HG02981 (cell line): ENCODE results near the gene ZNF366.

Experiments used
- ATAC-seq: cut with Tn5 transposase; IDR thresholded peaks from one replicate; pipeline ENCODE4 v1.9.1; 2021; ENCODE audit warnings: mild to moderate bottlenecking, moderate library complexity; ENCODE audit not compliant: unreplicated experiment

The ZNF366 gene

GRCh38 chr5:72507231-72507906 is at the start of gene ZNF366:
Gene ZNF366 (minus strand): TSS chr5:72507410. CDS start chr5:72461496, 45,914 bp downstream.
- ATAC-seq, result no peak

DNA sequence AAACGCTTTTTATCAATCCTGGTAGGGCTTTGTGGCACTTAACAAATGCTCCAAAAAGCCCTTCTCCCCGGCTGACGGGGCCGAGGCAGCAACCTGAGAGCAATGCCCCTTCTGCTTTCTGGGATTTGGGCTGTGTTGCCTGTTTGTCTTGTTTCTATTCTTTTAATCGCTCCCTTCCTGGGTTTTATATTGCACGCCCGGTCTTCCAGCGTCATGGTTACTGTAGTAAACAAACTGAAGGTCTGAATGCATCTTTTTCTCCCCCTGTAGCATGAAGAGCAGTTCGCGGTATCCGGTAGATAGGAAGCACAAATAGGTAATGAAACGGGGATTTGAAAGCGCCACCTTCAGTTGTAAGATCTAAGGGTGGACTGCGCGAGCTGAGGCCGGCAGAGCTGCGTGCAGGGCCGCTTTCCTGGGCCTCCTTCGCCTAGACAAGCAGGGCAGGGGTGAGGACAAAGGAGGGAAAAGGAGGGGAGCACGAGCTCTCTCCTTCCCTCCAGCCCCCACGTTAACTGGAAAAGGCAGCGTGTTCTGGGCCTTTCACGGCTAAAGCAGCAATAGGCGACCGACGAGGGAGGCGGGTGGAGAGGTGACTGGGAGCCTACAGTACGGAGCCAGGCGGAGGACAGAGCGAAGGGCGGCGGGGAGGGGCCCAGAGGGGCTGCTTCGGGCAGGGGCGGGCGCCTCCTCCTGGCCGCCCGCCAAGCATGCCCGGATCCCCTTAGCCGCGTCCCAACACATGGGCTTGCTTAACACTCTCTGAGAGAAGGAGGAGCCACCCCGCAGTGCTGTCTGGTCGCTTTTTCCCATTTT is 49.3 kb upstream of the ZNF366 start:
- peak; percentile 70 for ATAC-seq

GRCh38 chr5:72555871-72556270 is 48.7 kb upstream of the ZNF366 start:
- no peak for ATAC-seq

DNA sequence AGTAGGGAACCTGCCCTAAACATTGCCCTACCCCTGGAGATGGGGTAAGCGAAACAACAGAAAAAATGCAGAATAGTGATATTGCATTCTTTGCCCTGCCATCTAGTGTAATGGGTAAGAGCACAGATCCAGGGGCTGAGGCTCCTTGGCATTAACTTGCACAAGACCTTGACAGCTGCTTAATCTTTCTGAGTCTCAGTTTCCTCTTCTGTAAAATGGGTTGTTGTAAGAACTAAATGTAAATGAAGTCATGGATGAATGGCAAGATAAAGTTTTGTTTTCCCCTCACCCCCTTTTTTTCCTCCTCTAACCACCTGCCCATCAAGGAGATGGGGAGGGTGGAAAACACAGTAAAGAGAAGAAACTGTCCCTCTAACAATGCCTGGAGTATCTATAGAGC is 47.7 kb upstream of the ZNF366 start:
- ATAC-seq, result no peak

- no peak for ATAC-seq
Measured at GRCh38 chr5:72552041-72552557, 44.9 kb upstream of the ZNF366 start.

DNA sequence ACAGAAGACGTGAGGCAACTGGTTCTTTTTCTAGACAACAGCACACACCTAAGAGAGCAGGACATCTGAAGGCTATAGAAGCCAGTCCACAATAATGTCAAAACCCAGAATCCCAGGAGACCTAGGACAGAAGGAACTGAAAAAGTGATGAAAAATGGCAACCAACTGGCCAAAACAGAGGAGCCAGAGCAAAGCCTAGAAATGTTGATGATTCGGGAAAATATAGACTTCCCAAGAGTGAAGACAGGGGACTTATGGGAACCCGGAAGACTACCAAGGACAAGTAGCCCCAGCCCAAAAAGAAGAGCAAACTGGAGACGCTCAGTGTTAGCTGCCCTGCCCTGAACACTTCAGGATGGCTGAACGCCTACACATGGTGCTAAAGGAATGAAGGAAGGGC is 43.4 kb upstream of the ZNF366 start:
- ATAC-seq, result no peak

- no peak for ATAC-seq
Measured at GRCh38 chr5:72543811-72544210, 36.6 kb upstream of the ZNF366 start.

GRCh38 chr5:72543365-72543764 is 36.2 kb upstream of the ZNF366 start:
- ATAC-seq, result no peak

GRCh38 chr5:72542695-72543094 is 35.5 kb upstream of the ZNF366 start:
- no peak for ATAC-seq

DNA sequence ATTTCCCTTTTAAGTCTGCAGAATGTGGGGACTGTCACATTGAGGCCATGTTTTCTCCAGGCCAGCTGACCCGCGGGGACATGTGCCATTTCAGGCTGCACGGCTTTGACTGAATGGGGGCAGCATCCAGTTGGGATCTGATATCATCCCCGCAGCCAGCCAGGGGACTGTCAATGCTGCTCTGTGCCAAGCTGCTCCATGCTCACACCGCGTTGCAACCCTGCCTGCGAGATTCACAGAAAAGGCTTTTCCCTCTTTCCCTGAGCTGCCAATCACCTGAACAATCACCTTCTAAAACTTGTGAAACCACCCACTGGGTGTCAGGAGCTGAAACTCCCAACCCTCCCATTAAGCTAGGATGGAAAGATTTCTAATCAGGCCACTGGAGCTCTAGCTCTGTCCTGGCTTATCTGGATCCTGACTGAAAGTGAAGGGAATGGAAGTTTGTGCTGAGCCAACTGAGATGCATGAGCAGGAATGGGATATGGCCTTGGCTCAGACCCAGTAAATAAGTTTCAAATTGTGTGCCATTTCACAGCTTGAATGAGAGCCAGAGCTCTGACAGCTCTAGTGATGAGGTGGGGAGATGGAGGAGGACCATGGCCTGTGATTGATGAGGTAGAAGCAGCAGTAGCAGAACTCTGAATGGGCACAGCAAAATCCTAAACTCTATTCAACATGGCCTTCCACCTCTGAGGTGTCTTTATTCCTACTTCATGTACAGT is 34.5 kb upstream of the ZNF366 start:
- ATAC-seq, result no peak

DNA sequence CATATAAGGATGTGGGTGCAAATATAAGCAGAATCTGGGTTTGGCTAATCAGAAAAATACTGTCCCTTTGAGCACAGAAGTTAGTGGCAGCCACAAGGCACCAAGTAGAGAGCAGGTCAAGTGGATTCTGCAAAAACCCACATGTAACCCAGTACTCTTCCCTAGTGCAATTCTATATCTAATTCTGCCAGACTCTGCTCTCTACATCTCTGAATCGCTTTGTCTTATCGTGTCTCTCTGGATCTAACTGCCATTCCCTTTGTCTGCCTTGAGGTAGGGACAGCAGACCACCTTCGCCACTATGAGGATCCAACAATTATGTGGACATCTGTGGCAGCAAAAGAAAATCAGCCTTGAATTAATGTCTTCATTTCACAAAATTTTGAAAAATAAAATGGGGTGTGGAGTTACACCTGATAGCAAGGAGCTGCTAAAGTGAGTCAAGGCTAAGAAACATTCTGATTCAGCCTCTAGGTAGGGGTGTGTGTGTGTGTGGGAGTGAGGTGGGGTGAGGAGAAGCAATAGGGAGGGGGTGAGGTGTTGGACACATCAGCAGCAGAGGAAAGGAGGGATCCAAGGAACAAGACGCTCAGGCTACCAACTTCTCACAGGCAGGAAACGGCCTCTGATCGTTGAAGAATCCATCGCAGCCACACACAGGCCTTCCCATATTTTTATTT is 33.7 kb upstream of the ZNF366 start:
- ATAC-seq, result no peak

GRCh38 chr5:72539726-72540125 is 32.5 kb upstream of the ZNF366 start:
- no peak for ATAC-seq

DNA sequence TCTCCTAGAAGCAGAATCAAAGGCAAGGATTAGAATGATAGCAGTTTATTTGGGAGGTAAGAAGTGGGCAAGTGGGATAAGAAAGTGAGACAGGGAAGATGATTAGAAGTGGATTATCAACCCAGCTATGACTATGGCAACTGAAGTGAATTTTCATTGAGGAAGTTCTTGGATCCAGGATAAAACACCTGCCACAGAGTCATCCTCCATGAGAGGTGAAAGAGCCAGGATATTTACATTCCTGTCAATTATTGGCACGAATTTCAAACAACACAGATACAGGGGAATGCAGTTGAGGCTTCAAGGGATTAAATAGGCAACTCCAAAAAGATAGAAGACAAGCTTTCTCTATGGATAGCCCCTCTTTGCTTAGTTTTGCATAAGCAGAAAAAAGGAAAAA is 31.8 kb upstream of the ZNF366 start:
- no peak for ATAC-seq

DNA sequence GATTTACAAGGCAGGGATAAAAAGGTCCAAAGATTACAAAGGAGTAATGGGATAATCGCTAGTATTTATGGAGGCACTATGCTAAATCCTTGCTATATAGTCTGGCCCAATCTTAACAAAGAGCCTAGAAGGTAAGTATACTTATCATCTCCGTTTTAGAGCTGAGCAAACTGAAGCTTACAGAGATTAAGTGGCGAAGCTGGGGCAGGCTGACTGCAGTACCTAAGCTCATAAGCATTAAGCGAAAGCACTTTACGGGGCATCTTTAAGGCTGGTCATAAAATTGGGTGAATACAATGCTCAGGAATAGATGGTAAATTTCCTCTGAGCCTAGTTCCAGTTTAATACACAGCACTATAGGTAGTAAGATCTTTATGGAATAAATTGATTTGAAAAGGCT is 30.0 kb upstream of the ZNF366 start:
- ATAC-seq, result no peak

GRCh38 chr5:72531496-72532190 is 24.4 kb upstream of the ZNF366 start:
- ATAC-seq, result no peak

DNA sequence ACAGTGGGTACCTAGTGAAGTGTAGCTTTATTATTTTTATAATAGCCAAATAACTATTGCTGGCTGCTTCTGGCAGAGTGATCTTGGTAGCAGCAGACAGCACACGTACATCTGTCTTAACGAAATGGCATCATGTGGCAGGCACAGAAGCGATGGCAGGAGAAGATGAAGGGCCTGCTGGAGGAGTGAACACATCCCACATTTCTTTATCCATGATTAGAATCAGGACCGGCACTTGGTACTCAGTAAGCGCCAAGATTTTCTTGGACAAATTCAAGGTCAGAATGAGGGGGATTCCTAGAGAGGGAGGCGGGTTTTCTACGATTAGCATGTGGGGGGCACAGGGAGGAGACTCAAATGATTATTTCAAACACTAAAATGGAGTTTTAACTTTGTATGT is 23.0 kb upstream of the ZNF366 start:
- ATAC-seq, result no peak

DNA sequence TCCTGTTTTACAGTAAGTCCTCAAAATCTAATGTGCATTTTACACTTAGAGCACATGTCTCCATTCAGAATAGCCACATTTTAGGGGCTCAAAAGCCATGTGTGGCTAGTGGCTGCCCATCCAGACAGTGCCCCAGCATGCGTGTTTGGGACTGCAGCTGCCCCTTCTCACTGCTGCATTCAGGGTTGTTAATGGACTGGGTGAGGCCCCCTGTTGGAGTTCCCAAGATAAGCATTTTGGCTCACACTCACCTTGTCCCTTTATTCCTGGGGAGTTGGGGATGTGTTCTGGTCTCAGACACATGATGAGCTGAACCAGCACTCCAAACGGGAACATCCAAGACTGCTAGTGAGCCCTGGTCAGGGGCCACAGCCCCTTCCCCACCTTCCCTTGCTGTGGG is 22.2 kb upstream of the ZNF366 start:
- no peak for ATAC-seq

DNA sequence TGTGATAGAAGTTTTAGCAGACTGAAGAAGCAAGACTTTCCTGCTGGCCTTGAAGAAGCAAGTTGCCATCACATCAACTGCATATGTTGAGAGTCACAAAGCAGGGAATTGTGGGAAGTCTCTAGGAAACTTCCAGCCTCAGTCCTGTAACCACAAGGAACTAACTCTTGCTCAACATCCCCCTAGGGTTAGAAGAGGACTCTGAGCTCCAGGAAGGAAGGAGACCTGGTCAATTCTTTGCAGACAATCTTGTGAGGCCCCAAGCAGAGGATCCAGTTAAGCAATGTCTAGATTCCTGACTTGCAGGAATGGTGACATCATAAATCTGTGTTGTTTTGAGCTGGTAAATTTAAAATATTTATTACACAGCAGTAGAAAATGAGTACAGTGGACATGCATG is 18.6 kb upstream of the ZNF366 start:
- ATAC-seq, result no peak

DNA sequence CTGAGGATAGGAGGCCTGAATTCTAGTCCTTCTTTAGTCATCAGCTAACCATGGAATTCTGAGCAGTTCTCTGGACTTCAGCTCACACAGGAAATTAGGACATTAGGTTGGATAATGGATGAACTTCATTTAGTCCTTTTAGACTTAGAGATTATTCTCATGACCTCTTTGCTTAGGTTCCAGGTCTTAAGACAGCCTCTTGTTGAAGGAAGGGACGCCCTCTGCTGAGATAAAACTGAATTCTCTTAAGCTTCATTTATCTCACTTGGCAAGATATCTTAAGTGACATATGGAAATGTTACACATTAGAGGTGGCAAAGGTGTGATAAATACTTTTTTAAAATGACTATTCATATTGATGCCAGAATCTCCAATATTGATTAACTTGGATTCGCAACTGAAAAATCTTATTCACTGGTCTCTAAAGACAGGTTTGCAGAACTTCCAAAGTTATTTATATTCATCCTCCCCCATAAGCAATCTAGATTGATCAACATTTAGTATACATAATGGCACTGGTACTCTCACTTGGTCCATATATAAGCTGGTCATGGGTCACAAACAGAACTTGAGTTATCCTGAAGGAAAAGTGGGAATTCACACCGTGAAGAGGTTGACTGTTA is 16.9 kb upstream of the ZNF366 start:
- ATAC-seq, result peak; percentile 50

DNA sequence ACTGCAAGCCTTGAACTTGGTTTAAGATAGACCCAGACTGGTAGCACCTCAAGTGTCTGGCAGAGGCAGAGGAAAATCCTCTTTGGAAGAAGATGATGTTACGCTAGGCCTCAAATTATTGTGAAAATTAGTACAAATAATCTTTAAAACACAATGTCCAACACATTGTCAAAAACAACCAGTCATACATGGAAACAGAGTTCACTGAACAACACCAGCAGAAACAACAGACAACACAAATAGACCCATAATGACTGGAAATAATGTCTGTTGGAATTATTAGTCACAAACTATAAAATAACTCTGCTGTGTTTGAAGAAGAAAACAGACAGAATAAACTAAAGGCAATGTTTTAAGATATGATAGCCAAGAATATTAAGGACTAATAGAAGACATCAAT is 15.4 kb upstream of the ZNF366 start:
- no peak for ATAC-seq
